ENCODE measurements around the gene BAIAP2. TPM values are rescaled to one million over a fixed set of nuclear protein-coding genes. Genes with fewer than 3 reads are reported as not detected.

Gene BAIAP2
- total and polyA plus RNA-seq, 2 donors (not counting 1 experiment from before 2014, with no cell fraction given), result 1.3 to 12.0 TPM

GRCh38 chr17:81112450-81112849 is 77.5 kb downstream of the BAIAP2 start:
- no peak for ATAC-seq (ENCODE audit: low read depth)

GRCh38 chr17:81113158-81113724 is 78.3 kb downstream of the BAIAP2 start:
- Mint-ChIP-seq H3K9me3 (ENCODE audit: insufficient read depth) (no peaks in the 10 kb centered on the region), H3K27me3 (no peaks in the 10 kb centered on the region), H3K4me1 (no peaks in the 10 kb centered on the region), H3K27ac (no peak overlapping the region), H3K4me3 (no peak overlapping the region)
- H3K4me2 ChIP-seq (replicated peaks; ENCODE audit: low read depth, low read length, poor library complexity, severe bottlenecking), result no peak overlapping the region
- no peaks in the 10 kb centered on the region for H3K36me3 ChIP-seq (replicated peaks in 1 of 2; ENCODE audit: control extremely low read depth in 1 of 2, control insufficient read depth in 1 of 2, extremely low read depth in 1 of 2, insufficient read depth in 2 of 2, low read length in 1 of 2)
- H3K27me3 ChIP-seq (replicated peaks in 1 of 4; ENCODE audit: control extremely low read depth in 1 of 4, control insufficient read depth in 3 of 4, insufficient read depth in 4 of 4, low read length in 3 of 4), result peaks cover 0 to 4% (median 0%) of the 10 kb centered on the region in 4 experiments
- ChIA-PET POLR2A (no interaction called here), CTCF (no interaction called here)
- TF ChIP-seq EZH2 (IDR thresholded peaks at IDR 0.05; ENCODE audit: borderline replicate concordance, insufficient read depth, low read depth, low read length, poor library complexity, severe bottlenecking) (no peak), CTCF (IDR thresholded peaks at IDR 0.05) (no peak)
- no peaks in the 10 kb centered on the region for H3K79me2 ChIP-seq (ENCODE audit: control insufficient read depth, insufficient read depth, low read length)
- ATAC-seq (ENCODE audit: low read depth) (no peak), DNase-seq (no peak)
- intact Hi-C loops (cut with micrococcal nuclease), result no loop called here
- H3K9me3 ChIP-seq (ENCODE audit: control extremely low read depth in 1 of 3, control insufficient read depth in 2 of 3, insufficient read depth in 1 of 3, low read length in 2 of 3), result no peaks in the 10 kb centered on the region
- H3K4me1 ChIP-seq (ENCODE audit: control insufficient read depth in 2 of 2, insufficient read depth in 2 of 2, low read length in 2 of 2), result no peaks in the 10 kb centered on the region
- H2AFZ ChIP-seq (ENCODE audit: insufficient read depth, low read depth, low read length, poor library complexity, severe bottlenecking), result no peak overlapping the region
- no peaks in the 10 kb centered on the region for H4K20me1 ChIP-seq (ENCODE audit: control insufficient read depth, insufficient read depth, low read length, poor library complexity, severe bottlenecking)
- no peak overlapping the region for H3K27ac ChIP-seq (ENCODE audit: low read length in 2 of 2)
- no peak overlapping the region for H3K9ac ChIP-seq (ENCODE audit: low read length)
- 94% methylated on average over 14 of the region's 21 CpGs for WGBS (ENCODE audit: insufficient coverage)
- H3K4me3 ChIP-seq (ENCODE audit: control extremely low read depth in 1 of 5, extremely low read depth in 1 of 5, insufficient read depth in 1 of 5, low read depth in 2 of 5, low read length in 4 of 5), result no peak overlapping the region

More at GRCh38 chr17:81112450-81112849, 77.5 kb downstream of the BAIAP2 start:
- no peaks in the 10 kb centered on the region for H3K9me3 ChIP-seq (ENCODE audit: control extremely low read depth in 1 of 3, control insufficient read depth in 2 of 3, insufficient read depth in 1 of 3, low read length in 2 of 3)
- H2AFZ ChIP-seq (ENCODE audit: insufficient read depth, low read depth, low read length, poor library complexity, severe bottlenecking), result no peak overlapping the region
- no peak overlapping the region for H3K27ac ChIP-seq (ENCODE audit: low read length in 2 of 2)
- H3K4me3 Mint-ChIP-seq, result no peak overlapping the region
- H3K4me1 Mint-ChIP-seq, result no peaks in the 10 kb centered on the region
- no peaks in the 10 kb centered on the region for H3K27me3 Mint-ChIP-seq
- no peaks in the 10 kb centered on the region for H3K36me3 ChIP-seq (replicated peaks in 1 of 2; ENCODE audit: control extremely low read depth in 1 of 2, control insufficient read depth in 1 of 2, extremely low read depth in 1 of 2, insufficient read depth in 2 of 2, low read length in 1 of 2)
- 95% methylated on average over 18 of the region's 23 CpGs for WGBS (ENCODE audit: insufficient coverage)
- H3K79me2 ChIP-seq (ENCODE audit: control insufficient read depth, insufficient read depth, low read length), result no peaks in the 10 kb centered on the region
- ChIA-PET POLR2A (no interaction called here), CTCF (no interaction called here)
- no peaks in the 10 kb centered on the region for H3K27me3 ChIP-seq (replicated peaks in 1 of 4; ENCODE audit: control extremely low read depth in 1 of 4, control insufficient read depth in 3 of 4, insufficient read depth in 4 of 4, low read length in 3 of 4)
- H3K4me2 ChIP-seq (replicated peaks; ENCODE audit: low read depth, low read length, poor library complexity, severe bottlenecking), result no peak overlapping the region
- intact Hi-C loops (cut with micrococcal nuclease), result no loop called here
- TF ChIP-seq CTCF (IDR thresholded peaks at IDR 0.05) (no peak), EZH2 (IDR thresholded peaks at IDR 0.05; ENCODE audit: borderline replicate concordance, insufficient read depth, low read depth, low read length, poor library complexity, severe bottlenecking) (no peak)
- DNase-seq, result no peak
- no peaks in the 10 kb centered on the region for H3K9me3 Mint-ChIP-seq (ENCODE audit: insufficient read depth)
- no peak overlapping the region for H3K4me3 ChIP-seq (ENCODE audit: control extremely low read depth in 1 of 5, extremely low read depth in 1 of 5, insufficient read depth in 1 of 5, low read depth in 2 of 5, low read length in 4 of 5)
- H3K27ac Mint-ChIP-seq, result no peak overlapping the region
- H3K9ac ChIP-seq (ENCODE audit: low read length), result no peak overlapping the region
- no peaks in the 10 kb centered on the region for H3K4me1 ChIP-seq (ENCODE audit: control insufficient read depth in 2 of 2, insufficient read depth in 2 of 2, low read length in 2 of 2)
- H4K20me1 ChIP-seq (ENCODE audit: control insufficient read depth, insufficient read depth, low read length, poor library complexity, severe bottlenecking), result no peaks in the 10 kb centered on the region
